ENCODE measurements around the gene PAF1.

DNA sequence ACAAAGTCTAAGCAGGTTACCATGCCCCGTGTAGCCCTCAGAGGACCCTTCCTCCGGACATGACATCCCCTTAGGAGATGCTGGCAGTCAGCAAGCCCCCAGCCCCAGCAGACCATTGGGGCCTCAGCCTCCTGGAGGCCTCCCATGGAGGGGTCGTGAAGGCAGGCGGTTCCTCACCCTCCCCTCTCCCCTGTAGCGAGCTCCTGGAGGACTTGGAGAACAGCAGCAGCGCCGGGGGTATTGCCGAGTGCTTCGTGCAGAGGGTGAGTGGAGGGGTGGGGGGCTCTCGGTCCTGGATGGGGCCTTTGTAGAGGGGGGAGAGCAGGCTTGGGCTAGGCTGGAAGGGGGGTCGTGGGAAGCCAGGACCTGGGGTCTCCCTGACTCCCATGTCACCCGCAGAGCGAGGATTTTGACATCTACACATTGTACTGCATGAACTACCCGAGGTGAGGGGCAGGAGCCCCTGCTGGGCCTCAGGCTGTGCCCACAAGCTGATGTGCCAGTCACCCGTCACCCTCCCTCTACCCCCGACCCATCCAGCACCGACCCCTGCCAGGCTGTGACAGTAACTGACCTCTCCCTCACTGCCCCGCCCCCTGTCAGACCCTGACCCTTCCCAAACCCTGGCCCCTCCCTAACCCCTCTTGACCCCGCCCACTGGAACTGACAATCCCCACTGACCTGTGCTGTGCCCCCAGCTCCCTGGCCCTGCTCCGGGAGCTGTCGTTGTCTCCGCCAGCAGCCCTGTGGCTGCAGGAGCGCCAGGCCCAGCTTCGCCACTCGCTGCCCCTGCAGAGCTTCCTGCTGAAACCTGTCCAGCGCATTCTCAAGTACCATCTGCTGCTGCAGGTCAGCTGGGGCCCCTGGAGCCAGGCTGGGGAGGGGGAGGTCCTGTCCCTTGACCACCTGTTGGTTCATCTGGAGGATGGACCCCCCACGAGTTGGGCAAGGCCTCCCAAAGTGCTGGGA, 25.5 kb upstream of the PAF1 start:
- no peak for TF ChIP-seq ESRRA (IDR thresholded peaks at IDR 0.05; ENCODE audit: borderline replicate concordance, low read length)
- TF ChIP-seq, protein P1, sequence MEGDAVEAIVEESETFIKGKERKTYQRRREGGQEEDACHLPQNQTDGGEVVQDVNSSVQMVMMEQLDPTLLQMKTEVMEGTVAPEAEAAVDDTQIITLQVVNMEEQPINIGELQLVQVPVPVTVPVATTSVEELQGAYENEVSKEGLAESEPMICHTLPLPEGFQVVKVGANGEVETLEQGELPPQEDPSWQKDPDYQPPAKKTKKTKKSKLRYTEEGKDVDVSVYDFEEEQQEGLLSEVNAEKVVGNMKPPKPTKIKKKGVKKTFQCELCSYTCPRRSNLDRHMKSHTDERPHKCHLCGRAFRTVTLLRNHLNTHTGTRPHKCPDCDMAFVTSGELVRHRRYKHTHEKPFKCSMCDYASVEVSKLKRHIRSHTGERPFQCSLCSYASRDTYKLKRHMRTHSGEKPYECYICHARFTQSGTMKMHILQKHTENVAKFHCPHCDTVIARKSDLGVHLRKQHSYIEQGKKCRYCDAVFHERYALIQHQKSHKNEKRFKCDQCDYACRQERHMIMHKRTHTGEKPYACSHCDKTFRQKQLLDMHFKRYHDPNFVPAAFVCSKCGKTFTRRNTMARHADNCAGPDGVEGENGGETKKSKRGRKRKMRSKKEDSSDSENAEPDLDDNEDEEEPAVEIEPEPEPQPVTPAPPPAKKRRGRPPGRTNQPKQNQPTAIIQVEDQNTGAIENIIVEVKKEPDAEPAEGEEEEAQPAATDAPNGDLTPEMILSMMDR (IDR thresholded peaks at IDR 0.05): no peak
- no peak for TF ChIP-seq JUNB (IDR thresholded peaks at IDR 0.05)
